NCI-H1694 treated with DMSO at 0.1 percent for 48 hours (cell line): ENCODE measurements around the gene CGB7.
A peak's percentile ranks its signal among the peaks of the same experiment; 100 is the strongest.
"Not testable (repeated sequence)": the region's sequence is repeated elsewhere in the genome, so short reads cannot be mapped to it uniquely, and the experiment has no call there.

Experiments
- DNase-seq: peaks from one replicate; lab custom pipeline; 2025; lab: John Stamatoyannopoulos, UW

Gene CGB7

DNA sequence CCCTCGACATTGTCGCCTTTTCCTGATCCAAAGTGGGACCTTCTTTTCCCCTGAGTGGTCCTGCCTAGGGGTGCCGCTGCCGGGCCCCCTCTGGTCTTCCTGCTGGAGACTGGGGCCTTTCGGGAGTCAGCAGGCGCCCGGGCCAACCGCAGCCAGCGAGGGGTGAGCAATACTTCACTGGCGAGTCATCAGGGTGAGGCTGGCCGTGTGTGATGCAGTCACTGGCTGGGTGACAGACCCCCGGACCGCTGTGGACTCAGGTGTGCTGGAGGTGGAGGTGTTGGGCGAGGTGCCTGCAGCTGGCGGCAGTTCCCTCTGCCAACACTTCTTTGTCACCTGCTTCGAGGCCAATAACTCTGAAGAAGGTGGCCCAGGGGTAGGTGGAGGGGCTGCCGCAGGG, 15.4 kb downstream of the CGB7 start:
- no peak for DNase-seq

DNA sequence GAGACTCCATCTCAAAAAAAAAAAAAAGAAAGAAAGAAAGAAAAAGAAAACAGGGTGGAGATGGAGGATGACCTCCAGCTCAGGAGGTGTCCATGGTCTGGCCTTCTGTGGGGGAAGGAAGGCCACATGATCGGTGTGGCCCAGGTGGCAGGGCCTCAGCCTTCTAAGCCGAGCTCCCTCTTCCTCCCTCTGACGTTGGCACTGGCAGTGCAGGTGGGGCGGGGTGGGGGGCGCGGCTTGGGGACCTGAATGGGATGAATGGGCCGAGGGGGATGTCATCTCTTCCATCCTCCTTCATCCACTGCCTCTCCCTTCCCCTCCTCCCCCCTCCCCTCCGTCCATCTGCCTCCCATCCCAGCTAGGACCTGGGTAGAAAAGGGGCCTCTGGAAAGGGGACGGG, 17.8 kb downstream of the CGB7 start:
- DNase-seq: not testable (repeated sequence)

DNA sequence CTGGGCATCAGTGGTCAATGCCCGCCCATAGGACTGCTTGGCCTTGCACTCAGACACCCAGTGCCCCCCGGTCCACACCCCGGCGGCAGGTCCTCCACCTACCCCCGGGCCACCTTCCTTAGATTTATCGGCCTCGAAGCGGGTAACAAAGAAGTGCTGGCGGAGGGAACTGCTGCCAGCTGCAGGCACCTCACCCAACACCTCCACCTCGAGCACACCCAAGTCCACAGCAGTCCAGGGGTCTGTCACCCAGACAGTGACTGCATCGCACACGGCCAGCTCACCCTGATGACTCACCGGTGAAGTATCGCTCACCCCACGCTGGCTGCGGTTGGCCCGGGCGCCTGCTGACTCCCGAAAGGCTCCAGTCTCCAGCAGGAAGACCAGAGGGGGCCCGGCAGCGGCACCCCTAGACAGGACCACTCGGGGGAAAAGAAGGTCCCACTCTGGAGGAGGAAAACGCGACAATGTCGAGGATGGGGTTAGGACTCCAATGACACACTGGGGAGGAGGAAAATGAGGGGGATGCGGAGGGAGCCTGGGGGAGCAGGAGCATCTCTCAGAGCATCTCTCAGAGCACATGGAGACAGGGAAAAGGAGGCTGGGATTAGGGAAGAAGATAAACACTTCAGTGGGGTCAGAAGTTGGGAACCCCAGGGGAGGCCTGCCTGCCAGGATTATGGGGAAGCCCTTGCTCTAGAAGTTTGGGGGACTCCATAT, 18.8 kb downstream of the CGB7 start:
- DNase-seq: not testable (repeated sequence)

DNA sequence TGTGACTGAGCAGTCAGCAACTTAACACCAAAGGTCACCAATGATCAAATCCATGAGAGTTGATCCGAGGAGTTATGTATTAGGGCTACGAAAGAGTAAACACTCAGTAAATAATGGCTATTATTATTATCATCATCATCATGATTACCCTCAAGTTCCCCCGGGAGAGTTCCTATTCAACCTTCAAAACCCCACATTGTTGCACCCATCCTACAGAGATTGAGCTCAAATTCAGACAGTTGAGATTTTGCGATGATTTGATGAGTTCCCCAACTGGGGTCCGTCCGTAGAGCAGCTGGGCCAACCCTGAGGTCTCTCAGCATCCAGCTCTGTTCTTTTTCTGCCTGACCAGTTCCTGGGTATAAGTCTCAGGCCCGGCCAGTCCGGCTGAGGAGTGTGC, 19.4 kb downstream of the CGB7 start:
- not testable (repeated sequence) for DNase-seq

GRCh38 chr19:49036815-49037214, 20.7 kb downstream of the CGB7 start, which contains the start of gene CGB1:
CGB1 (minus strand) TSS chr19:49036895; CDS start chr19:49036711, 184 bp downstream.
- DNase-seq: peak; percentile 89

DNA sequence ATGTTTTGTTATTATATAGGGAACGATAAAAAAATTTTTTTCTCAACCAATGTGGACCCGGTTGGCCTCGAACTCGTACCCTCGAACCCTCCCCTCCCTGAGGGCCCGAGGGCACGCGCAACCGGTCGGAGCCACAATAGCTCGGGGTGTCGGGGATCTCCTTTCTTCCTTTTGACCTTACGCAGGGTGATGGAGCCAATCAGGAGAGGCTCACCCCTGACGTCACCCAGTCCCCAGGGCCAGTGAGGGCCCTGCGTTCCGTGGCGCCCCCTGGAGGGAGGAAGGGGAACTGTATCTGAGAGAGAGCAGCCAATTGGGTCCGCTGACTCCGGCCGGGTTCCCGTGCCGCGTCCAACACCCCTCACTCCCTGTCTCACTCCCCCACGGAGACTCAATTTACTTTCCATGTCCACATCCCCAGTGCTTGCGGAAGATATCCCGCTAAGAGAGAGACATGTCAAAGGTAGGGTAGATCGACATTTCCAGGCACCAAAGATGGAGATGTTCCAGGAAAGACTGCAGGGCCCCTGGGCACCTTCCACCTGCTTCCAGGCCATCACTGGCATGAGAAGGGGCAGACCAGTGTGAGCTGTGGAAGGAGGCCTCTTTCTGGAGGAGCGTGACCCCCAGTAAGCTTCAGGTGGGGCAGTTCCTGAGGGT, 25.8 kb downstream of the CGB7 start, which contains the start of gene CGB2:
TSS of gene CGB2 (plus strand) at position 249 of the 660 bp plus-strand sequence. CDS start at position 455, 206 bp downstream.
- DNase-seq: peak; percentile 88

DNA sequence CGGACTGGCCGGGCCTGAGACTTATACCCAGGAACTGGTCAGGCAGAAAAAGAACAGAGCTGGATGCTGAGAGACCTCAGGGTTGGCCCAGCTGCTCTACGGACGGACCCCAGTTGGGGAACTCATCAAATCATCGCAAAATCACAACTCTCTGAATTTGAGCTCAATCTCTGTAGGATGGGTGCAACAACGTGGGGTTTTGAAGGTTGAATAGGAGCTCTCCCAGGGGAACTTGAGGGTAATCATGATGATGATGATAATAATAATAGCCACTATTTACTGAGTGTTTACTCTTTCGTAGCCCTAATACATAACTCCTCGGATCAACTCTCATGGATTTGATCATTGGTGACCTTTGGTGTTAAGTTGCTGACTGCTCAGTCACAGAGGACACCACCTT, 27.2 kb downstream of the CGB7 start:
- not testable (repeated sequence) for DNase-seq

- not testable (repeated sequence) for DNase-seq
Observed at GRCh38 chr19:49029749-49030148, 27.8 kb downstream of the CGB7 start.

- not testable (repeated sequence) for DNase-seq
Observed at GRCh38 chr19:49028686-49029085, 28.9 kb downstream of the CGB7 start.

GRCh38 chr19:49025599-49025998, 31.9 kb downstream of the CGB7 start:
- not testable (repeated sequence) for DNase-seq

GRCh38 chr19:49025088-49025487, 32.5 kb downstream of the CGB7 start:
- not testable (repeated sequence) for DNase-seq

DNA sequence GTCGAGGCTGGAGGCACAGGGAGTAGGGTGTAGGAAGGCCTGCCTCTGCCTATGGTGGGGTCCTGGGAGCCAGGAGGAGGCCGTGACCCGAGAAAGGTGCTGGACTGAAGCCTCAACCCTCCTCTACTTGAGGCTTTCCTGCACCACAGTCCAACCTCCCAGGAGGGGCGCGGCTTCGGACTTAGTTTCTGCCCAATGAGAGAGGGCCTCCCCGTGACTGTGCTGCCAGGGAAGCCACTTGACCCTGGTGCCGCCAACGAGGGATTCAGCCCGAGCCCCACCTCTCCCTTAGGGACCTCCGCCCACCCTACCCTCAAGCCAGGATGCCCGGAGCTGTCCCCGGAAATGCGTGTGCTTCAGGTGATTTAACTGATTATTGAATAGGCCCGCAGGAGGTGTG, 33.3 kb downstream of the CGB7 start, which contains the start of gene CGB3:
TSS of gene CGB3 (minus strand) at position 101 of the 400 bp plus-strand sequence. CDS start 362 bp downstream, outside the sequence.
- not testable (repeated sequence) for DNase-seq

GRCh38 chr19:49022116-49022515, 35.4 kb downstream of the CGB7 start:
- no peak for DNase-seq

GRCh38 chr19:49020931-49021895, 36.3 kb downstream of the CGB7 start:
- no peak for DNase-seq

DNA sequence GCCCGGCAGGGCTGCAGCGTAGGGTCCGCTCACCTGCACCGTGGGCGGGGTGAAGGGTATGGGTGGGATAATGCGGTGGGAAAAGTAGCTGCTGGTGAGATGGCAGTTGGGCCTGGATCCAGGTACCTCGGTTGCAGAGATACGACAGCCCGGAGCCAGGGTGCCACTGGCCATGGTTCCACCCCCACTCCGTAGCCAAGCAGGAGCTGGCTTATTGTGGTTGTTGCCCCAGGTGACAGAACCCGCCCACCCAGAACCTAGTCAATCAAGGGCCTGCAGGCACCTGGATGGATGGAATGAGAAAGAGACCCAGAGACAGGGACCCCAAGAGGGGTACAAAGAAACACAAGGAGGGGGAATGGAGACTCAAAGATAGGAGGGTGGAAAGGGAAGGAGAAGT, 37.2 kb downstream of the CGB7 start:
- no peak for DNase-seq

DNA sequence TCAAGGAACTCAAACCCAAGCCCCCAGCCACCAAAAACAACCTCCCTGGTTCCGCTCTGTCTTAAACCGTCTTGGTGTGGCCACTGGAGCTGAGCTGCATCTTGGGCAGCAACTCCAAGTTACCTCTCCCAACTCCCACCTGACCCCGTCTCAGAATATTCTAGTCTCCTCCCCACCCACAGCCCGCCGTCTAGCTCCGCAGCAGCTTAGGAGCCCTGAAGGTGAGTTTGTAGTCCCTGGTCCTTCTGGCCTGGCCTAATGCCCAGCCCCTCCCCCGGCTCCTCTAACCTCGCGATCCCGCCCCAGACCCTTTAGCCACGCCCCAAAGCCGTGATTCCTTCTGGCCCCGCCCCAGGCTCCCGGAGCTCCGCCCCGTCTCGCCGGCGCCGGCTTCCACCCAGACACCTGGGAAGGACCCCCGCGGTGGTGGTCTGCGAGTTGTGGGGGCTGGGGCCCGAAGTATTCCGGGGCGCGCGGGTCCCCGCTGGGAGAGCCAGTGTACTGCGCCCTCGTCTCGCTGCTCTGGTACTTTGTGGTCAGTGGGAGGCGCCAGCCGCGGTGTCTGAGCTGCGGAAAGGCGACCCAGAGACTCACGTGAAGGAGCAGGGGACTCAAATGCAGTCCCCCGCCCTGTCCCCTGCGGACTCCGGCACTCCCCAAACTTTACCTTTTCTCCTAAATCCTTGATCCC, 38.2 kb downstream of the CGB7 start:
- DNase-seq: peak; percentile 12

- not testable (repeated sequence) for DNase-seq
Observed at GRCh38 chr19:49018388-49019241, 38.9 kb downstream of the CGB7 start.

DNA sequence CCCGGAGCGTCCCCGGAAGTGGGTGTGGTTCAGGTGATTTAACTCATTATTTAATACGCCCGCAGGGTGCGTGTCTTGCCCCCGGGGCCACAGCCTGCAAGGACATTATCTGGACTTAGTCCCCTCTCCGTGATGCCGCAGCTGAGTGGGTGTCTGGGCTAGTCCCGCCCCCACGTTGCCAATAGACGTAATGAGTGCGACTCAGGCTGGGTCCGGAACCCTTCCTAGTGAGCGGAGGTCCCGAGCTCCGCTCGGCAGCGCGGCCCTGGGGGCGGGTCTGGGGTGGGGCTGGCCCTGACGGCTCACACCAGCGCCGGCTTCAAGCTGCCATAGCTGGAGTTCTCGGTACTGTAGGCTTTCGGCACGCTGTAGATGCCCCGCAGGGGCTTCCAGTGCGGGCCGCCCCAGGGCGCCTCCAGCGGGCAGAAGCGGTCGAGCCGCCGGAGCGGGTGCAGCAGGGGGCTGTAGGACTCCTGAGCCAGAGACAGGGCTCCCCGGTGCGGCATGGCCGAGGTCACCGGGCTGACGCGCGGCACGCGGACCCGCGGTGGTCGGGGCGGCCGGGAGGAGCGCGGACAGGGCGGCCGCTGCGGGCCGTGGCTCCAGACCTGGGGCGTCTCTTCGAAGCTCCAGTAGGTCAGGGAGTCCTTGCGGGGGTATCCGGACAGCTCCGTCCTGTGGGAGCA, 39.7 kb downstream of the CGB7 start:
- peak; percentile 59 for DNase-seq

DNA sequence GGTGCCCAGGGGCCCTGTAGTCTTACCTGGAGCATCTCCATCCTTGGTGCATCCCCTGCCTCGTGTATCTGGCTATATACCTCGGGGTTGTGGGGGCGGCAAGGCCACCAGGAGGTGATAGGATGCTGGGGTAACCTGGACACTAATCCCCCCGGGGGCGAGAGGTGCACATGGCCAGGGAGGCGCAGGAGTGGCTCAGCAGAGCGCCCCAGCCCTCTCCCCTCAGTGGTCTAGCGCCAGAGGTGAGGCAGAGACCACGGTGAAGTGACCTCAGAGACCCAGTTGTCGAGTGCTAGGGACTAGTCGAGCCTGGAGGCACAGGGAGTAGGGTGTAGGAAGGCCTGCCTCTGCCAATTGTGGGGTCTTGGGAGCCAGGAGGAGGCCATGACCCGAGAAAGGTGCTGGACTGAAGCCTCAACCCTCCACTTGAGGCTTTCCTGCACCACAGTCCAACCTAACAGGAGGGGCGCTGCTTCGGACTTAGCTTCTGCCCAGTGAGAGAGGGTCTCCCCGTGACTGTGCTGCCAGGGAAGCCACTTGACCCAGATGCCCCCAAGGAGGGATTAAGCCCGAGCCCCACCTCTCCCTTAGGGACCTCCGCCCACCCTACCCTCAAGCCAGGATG, 40.4 kb downstream of the CGB7 start, which contains the start of gene LHB:
TSS of gene LHB (minus strand) at position 51 of the 625 bp plus-strand sequence. CDS start at position 41, 10 bp downstream.
- no peak for DNase-seq
